Astrocyte (in vitro differentiated cells and primary cell): ENCODE measurements around the gene PDE6H. TPM values are rescaled to one million over a fixed set of nuclear protein-coding genes. Genes with fewer than 3 reads are reported as not detected.

Source experiments
- DNase-seq: peaks from one replicate; pipeline ENCODE4 v3.0.0-alpha.2; 2010; ENCODE audit warnings: low read depth
- FAIRE-seq: peaks from 2 replicates; lab custom pipeline; 2011; peaks lifted over from hg19 to GRCh38; lab: Jason Lieb, UNC
- H2AFZ ChIP-seq: 2 replicates; pipeline ENCODE4 v1.6.0; 2012; ENCODE audit warnings: low read depth, low read length, inconsistent platforms
- H3K27ac ChIP-seq: 2 replicates; pipeline ENCODE4 v1.5.1; 2011; ENCODE audit warnings: low read depth, low read length, inconsistent platforms
- H3K27me3 ChIP-seq: 2 replicates; pipeline ENCODE4 v1.6.0; 2011; ENCODE audit warnings: low read length, inconsistent platforms; ENCODE audit not compliant: insufficient read depth
- H3K36me3 ChIP-seq: 2 replicates; pipeline ENCODE4 v1.5.1; 2011; ENCODE audit warnings: low read length, inconsistent platforms; ENCODE audit not compliant: insufficient read depth
- H3K4me1 ChIP-seq: 2 replicates; pipeline ENCODE4 v1.5.1; 2011; ENCODE audit warnings: low read length, inconsistent platforms; ENCODE audit not compliant: insufficient read depth
- H3K4me2 ChIP-seq: 2 replicates; pipeline ENCODE4 v1.6.0; 2012; ENCODE audit warnings: low read length, inconsistent platforms
- H3K4me3 ChIP-seq: 2 replicates; pipeline ENCODE4 v1.5.1; 2011; ENCODE audit warnings: low read depth, mild to moderate bottlenecking, low read length, inconsistent platforms; ENCODE audit not compliant: insufficient read depth
- H3K79me2 ChIP-seq: 2 replicates; pipeline ENCODE4 v1.6.0; 2012; ENCODE audit warnings: mild to moderate bottlenecking, low read length, inconsistent platforms; ENCODE audit not compliant: insufficient read depth
- H3K9ac ChIP-seq: 2 replicates; pipeline ENCODE4 v1.6.0; 2012; ENCODE audit warnings: mild to moderate bottlenecking, low read length, inconsistent platforms
- H3K9me3 ChIP-seq: 2 replicates; pipeline ENCODE4 v1.5.1; 2012; ENCODE audit warnings: low read depth, mild to moderate bottlenecking, low read length, inconsistent platforms; ENCODE audit not compliant: insufficient read depth
- H4K20me1 ChIP-seq: 2 replicates; pipeline ENCODE4 v1.6.0; 2012; ENCODE audit warnings: low read length, inconsistent platforms; ENCODE audit not compliant: insufficient read depth
- H3K27ac Mint-ChIP-seq: one replicate; pipeline ENCODE4 v1.8.0; 2021; ENCODE audit warnings: mild to moderate bottlenecking, mixed read lengths; ENCODE audit not compliant: unreplicated experiment
- H3K27me3 Mint-ChIP-seq: one replicate; pipeline ENCODE4 v1.8.0; 2021; ENCODE audit warnings: low read depth, mixed read lengths; ENCODE audit not compliant: unreplicated experiment
- H3K36me3 Mint-ChIP-seq: one replicate; pipeline ENCODE4 v1.8.0; 2021; ENCODE audit warnings: low read depth, mixed read lengths; ENCODE audit not compliant: unreplicated experiment
- H3K4me1 Mint-ChIP-seq: one replicate; pipeline ENCODE4 v1.8.0; 2021; ENCODE audit warnings: low read depth, mixed read lengths; ENCODE audit not compliant: unreplicated experiment
- H3K4me3 Mint-ChIP-seq: one replicate; pipeline ENCODE4 v1.8.0; 2021; ENCODE audit warnings: mild to moderate bottlenecking, moderate library complexity, mixed read lengths; ENCODE audit not compliant: unreplicated experiment
- H3K9me3 Mint-ChIP-seq: one replicate; pipeline ENCODE4 v1.8.0; 2021; ENCODE audit warnings: mild to moderate bottlenecking, mixed read lengths; ENCODE audit not compliant: unreplicated experiment
- EZH2 ChIP-seq: IDR thresholded peaks from 2 replicates; pipeline ENCODE4 v1.6.1; 2012; ENCODE audit warnings: mild to moderate bottlenecking, low read length, inconsistent platforms; ENCODE audit not compliant: insufficient read depth
- total RNA-seq: library from RNA; stranded (reverse); gene quantifications from 2 replicates; pipeline ENCODE4 v1.2.1, GENCODE V29; 2021
- TF ChIP-seq, protein P1 (sequence below): IDR thresholded peaks from 2 replicates; pipeline ENCODE4 v1.5.1; 2011; ENCODE audit warnings: low read depth, mild to moderate bottlenecking, inconsistent platforms, low read length, moderate library complexity; ENCODE audit not compliant: insufficient read depth

PDE6H gene
- total RNA-seq, 1 donor from 2014 or later: not detected

DNA sequence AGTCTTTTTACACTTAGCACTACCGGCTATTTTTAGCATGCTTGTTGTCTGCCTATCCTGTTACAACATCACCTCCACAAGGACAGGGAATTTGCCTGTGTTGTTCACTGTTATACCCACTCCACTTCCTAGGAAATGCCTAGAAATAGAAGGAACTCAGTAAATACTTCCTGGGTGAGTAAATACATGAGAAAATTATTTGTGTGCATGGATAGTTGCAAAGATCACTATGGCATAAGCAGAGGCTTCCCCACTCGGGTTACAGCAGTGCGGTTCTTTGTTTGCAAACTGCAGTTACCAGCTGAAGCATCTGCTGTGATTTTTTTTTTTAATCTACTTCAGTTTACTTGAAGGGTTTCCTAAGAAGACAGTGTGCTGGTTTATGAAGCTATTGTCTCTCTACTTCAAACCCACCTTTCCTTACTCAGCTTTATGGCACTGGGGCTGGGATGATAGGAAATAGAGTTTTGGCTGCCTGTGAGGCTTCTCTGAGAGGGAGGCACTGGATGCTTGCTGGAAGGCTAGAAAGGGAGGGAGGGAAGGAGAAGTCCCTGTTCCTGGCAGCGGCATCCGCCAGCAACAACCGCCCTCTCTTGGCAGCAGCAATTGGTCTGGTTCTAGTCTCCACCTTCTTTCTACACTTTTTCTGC lies 29.0 kb downstream of the PDE6H start:
- H4K20me1 ChIP-seq: no peaks in the 10 kb centered on the region
- TF ChIP-seq EZH2: no peak
- TF ChIP-seq, protein P1, sequence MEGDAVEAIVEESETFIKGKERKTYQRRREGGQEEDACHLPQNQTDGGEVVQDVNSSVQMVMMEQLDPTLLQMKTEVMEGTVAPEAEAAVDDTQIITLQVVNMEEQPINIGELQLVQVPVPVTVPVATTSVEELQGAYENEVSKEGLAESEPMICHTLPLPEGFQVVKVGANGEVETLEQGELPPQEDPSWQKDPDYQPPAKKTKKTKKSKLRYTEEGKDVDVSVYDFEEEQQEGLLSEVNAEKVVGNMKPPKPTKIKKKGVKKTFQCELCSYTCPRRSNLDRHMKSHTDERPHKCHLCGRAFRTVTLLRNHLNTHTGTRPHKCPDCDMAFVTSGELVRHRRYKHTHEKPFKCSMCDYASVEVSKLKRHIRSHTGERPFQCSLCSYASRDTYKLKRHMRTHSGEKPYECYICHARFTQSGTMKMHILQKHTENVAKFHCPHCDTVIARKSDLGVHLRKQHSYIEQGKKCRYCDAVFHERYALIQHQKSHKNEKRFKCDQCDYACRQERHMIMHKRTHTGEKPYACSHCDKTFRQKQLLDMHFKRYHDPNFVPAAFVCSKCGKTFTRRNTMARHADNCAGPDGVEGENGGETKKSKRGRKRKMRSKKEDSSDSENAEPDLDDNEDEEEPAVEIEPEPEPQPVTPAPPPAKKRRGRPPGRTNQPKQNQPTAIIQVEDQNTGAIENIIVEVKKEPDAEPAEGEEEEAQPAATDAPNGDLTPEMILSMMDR: no peak
- H3K36me3 Mint-ChIP-seq: no peaks in the 10 kb centered on the region
- peaks cover 6% of the 10 kb centered on the region for H3K4me1 Mint-ChIP-seq
- peak; percentile 19 for DNase-seq
- no peaks in the 10 kb centered on the region for H3K27me3 ChIP-seq
- no peak overlapping the region for H3K27ac ChIP-seq
- H3K36me3 ChIP-seq: no peaks in the 10 kb centered on the region
- no peaks in the 10 kb centered on the region for H3K9me3 Mint-ChIP-seq
- H3K27ac Mint-ChIP-seq: no peak overlapping the region
- H3K9me3 ChIP-seq: no peaks in the 10 kb centered on the region
- H3K4me3 ChIP-seq: no peak overlapping the region
- H2AFZ ChIP-seq: peak overlapping the region; percentile 37
- no peaks in the 10 kb centered on the region for H3K4me1 ChIP-seq
- H3K4me2 ChIP-seq: peak overlapping the region; percentile 36
- no peak for FAIRE-seq
- H3K27me3 Mint-ChIP-seq: no peaks in the 10 kb centered on the region
- no peaks in the 10 kb centered on the region for H3K79me2 ChIP-seq
- no peak overlapping the region for H3K4me3 Mint-ChIP-seq
- H3K9ac ChIP-seq: no peak overlapping the region

DNA sequence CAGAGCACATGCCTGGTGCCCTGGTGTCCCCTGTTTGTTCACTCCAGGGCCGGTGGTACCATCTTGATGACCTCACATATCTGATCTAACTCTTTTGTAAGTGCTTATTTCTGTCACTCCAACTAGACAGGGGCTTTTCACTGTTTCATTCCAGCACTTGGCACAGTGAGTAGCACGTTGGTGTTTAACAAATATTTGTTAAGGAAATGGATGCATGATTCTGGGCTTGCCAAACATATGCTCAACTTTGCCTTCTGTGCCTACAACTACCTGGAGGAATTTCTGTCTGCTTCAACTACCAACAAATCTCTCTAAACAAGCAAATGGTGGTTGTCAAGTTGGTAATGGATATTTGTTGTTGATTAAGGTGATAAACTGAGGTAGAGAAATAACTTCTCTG lies 31.6 kb downstream of the PDE6H start:
- Mint-ChIP-seq H3K27me3 (peaks cover 1% of the 10 kb centered on the region), H3K36me3 (no peaks in the 10 kb centered on the region), H3K9me3 (no peaks in the 10 kb centered on the region), H3K27ac (no peak overlapping the region), H3K4me1 (peaks cover 3% of the 10 kb centered on the region), H3K4me3 (no peak overlapping the region)
- TF ChIP-seq, protein P1: no peak
- no peak for TF ChIP-seq EZH2
- DNase-seq (no peak), FAIRE-seq (no peak)
- H3K4me2 ChIP-seq: no peak overlapping the region
- H3K36me3 ChIP-seq: no peaks in the 10 kb centered on the region
- no peaks in the 10 kb centered on the region for H3K79me2 ChIP-seq
- no peaks in the 10 kb centered on the region for H3K4me1 ChIP-seq
- H2AFZ ChIP-seq: no peak overlapping the region
- no peak overlapping the region for H3K9ac ChIP-seq
- no peaks in the 10 kb centered on the region for H3K27me3 ChIP-seq
- H4K20me1 ChIP-seq: no peaks in the 10 kb centered on the region
- H3K27ac ChIP-seq: no peak overlapping the region
- H3K9me3 ChIP-seq: no peaks in the 10 kb centered on the region
- no peak overlapping the region for H3K4me3 ChIP-seq

- no peak overlapping the region for H3K9ac ChIP-seq
- no peak overlapping the region for H3K4me2 ChIP-seq
- H3K4me3 Mint-ChIP-seq: no peak overlapping the region
- no peak overlapping the region for H3K27ac ChIP-seq
- H3K36me3 Mint-ChIP-seq: no peaks in the 10 kb centered on the region
- H3K36me3 ChIP-seq: no peaks in the 10 kb centered on the region
- FAIRE-seq (no peak), DNase-seq (no peak)
- H4K20me1 ChIP-seq: no peaks in the 10 kb centered on the region
- H2AFZ ChIP-seq: no peak overlapping the region
- peaks cover 3% of the 10 kb centered on the region for H3K4me1 Mint-ChIP-seq
- no peak overlapping the region for H3K27ac Mint-ChIP-seq
- H3K4me1 ChIP-seq: no peaks in the 10 kb centered on the region
- no peaks in the 10 kb centered on the region for H3K27me3 ChIP-seq
- no peaks in the 10 kb centered on the region for H3K79me2 ChIP-seq
- H3K4me3 ChIP-seq: no peak overlapping the region
- no peaks in the 10 kb centered on the region for H3K9me3 Mint-ChIP-seq
- no peaks in the 10 kb centered on the region for H3K9me3 ChIP-seq
- peaks cover 1% of the 10 kb centered on the region for H3K27me3 Mint-ChIP-seq
- TF ChIP-seq, protein P1: no peak
- TF ChIP-seq EZH2: no peak
Observed at GRCh38 chr12:15005064-15005463, 32.2 kb downstream of the PDE6H start.
